Activated T-helper 2 cell treated with anti-CD3 and anti-CD28 coated beads, Interferon-gamma antibody, Interleukin-2, Interleukin-4, amounts not matched to agents 10 μg/mL and 5 μg/mL and 100 μg/mL, durations not matched to agents 14 hours and 24 hours and 36 hours (primary cell): ENCODE data around the gene POLR3A. TPM values are rescaled to one million over a fixed set of nuclear protein-coding genes. Genes with fewer than 3 reads are reported as not detected.
A peak's percentile ranks its signal among the peaks of the same experiment; 100 is the strongest.

Experiments used
- DNase-seq: peaks from one replicate; pipeline ENCODE4 v3.0.0; 2021; ENCODE audit warnings: low spot score
- H3K27ac Mint-ChIP-seq: one replicate; pipeline ENCODE4 v1.8.0; 2021; ENCODE audit warnings: mixed read lengths
- H3K27me3 Mint-ChIP-seq: one replicate; pipeline ENCODE4 v1.8.0; 2021; ENCODE audit warnings: low read depth, mixed read lengths
- H3K36me3 Mint-ChIP-seq: one replicate; pipeline ENCODE4 v1.8.0; 2021; ENCODE audit warnings: low read depth, mixed read lengths
- H3K4me1 Mint-ChIP-seq: one replicate; pipeline ENCODE4 v1.8.0; 2021; ENCODE audit warnings: low read depth, mixed read lengths
- H3K4me3 Mint-ChIP-seq: one replicate; pipeline ENCODE4 v1.8.0; 2021; ENCODE audit warnings: low read depth, mild to moderate bottlenecking, moderate library complexity, mixed read lengths
- H3K9me3 Mint-ChIP-seq: one replicate; pipeline ENCODE4 v1.8.0; 2021; ENCODE audit warnings: mixed read lengths
- intact Hi-C: fragments of 100-400 bp; cut with micrococcal nuclease; formaldehyde crosslinking; loops from one replicate; pipeline ENCODE4 v1.15.1; 2023
- total RNA-seq: library from RNA; stranded (reverse); gene quantifications from 2 replicates; pipeline ENCODE4 v1.2.3, GENCODE V29; 2022

Gene POLR3A
- total RNA-seq, 1 donor from 2014 or later: 23.5 TPM

DNA sequence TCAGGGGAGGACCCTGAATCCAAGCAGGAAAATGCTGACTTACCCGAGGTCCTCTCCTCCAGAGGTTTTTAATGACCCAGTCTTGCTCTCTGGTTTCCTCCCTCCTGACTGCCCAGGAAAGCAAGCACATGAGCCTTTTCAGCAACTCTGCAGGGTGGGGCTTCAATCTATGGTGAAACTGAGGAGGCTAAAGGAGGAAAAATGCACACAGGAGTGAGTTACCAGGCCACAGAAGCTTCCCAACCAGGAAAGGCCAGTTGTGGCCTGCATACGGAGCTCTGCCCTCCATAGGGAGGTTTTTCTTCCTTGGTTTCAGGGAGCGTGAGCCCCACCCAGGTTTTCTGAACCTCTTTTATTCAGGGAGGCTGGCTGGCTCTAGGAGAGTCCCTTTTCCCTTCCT lies 88.7 kb downstream of the POLR3A start:
- no peak for DNase-seq
- H3K4me3 Mint-ChIP-seq: no peak overlapping the region
- intact Hi-C loops: no loop called here
- no peak overlapping the region for H3K27ac Mint-ChIP-seq
- H3K36me3 Mint-ChIP-seq: no peaks in the 10 kb centered on the region
- no peaks in the 10 kb centered on the region for H3K4me1 Mint-ChIP-seq
- H3K27me3 Mint-ChIP-seq: peaks cover 2% of the 10 kb centered on the region
- no peaks in the 10 kb centered on the region for H3K9me3 Mint-ChIP-seq

DNA sequence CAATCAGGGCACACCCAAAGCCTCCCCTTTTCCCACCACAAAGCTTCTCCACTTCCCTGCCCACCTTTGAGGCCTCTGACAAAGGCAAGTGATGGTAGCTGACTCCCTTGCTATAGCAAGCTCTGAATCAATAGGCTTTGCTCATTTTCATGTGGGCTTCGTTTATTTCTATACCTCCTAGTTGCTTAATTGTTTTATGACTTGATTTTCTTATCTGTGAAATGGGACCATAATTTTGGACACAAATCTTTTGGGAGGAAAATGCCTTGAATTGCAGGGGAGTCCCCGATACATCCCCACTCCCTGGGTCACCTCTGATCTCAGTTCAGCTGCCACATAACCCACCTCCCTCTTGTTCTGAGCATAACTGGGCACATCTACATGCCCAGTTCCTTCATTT lies 89.1 kb downstream of the POLR3A start:
- Mint-ChIP-seq H3K36me3 (no peaks in the 10 kb centered on the region), H3K9me3 (no peaks in the 10 kb centered on the region), H3K4me1 (no peaks in the 10 kb centered on the region), H3K4me3 (no peak overlapping the region), H3K27me3 (peaks cover 2% of the 10 kb centered on the region), H3K27ac (no peak overlapping the region)
- intact Hi-C loops: no loop called here
- no peak for DNase-seq

DNA sequence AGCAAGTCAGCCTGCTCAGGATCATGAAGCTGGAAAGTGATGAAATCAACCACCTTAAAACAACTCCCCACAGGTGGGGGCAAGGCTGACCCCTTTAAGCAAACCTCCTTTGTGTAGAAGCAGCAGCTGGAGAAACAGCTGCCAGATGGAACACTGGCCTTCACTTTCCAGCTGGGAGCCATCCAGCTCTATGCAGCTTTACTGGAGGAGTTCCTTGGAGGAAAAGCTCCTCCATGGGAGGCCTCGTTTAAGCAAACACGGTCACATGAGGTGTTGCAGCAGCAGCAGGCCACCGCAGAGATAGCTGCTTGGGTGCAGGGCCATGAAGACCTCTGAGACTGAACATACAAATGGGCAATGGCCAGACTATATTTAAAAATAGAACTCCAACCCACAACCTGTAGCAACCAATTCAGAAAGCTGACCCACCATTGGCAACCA lies 89.7 kb downstream of the POLR3A start:
- no peak for DNase-seq
- Mint-ChIP-seq H3K27ac (no peak overlapping the region), H3K9me3 (no peaks in the 10 kb centered on the region), H3K27me3 (peaks cover 2% of the 10 kb centered on the region), H3K4me3 (no peak overlapping the region), H3K4me1 (no peaks in the 10 kb centered on the region), H3K36me3 (no peaks in the 10 kb centered on the region)
- intact Hi-C loops: no loop called here

DNA sequence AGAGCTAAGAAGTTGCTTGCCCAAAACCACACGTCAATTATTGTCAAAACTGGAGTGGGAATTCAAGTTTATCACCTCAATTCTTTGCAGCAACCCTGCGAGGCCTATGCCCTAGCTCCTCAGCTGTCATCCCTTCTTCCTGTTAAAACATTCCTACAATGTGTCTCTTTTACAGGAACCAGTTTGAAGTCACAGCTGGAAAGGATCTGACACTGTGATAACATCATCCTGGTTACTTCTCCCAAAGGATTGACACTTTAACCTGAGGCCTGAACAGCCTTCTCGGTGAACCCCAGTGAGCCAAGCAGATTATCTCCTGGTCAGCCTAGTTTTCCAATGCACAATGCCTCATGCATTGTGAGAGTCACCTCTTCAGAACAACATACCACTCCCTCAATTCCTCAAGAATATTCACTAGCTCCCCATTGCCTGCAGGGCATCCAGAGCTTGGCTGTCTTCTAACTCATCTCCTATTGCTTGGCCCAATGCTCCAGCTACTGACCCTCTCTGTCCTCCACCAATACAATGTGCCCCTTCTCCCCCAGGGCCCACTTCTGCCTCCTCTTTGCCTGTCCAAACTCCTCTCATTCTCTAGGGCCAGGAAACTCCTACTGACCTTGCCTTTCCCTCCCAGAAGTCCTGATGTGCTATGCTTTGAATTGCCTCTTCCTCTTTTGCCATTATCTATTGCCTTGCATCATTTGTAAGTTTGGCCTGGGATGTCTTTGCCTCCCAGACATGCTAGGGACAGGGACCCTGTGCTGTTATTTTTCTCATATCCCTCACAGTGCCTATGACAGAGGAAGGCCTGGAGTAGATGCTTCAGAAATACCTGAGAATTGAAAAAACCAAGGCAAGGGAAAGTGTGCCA lies 92.4 kb downstream of the POLR3A start:
- Mint-ChIP-seq H3K4me1 (no peaks in the 10 kb centered on the region), H3K36me3 (no peaks in the 10 kb centered on the region), H3K4me3 (no peak overlapping the region), H3K27ac (no peak overlapping the region), H3K27me3 (peaks cover 6% of the 10 kb centered on the region), H3K9me3 (no peaks in the 10 kb centered on the region)
- no peak for DNase-seq
- intact Hi-C loops: no loop called here

DNA sequence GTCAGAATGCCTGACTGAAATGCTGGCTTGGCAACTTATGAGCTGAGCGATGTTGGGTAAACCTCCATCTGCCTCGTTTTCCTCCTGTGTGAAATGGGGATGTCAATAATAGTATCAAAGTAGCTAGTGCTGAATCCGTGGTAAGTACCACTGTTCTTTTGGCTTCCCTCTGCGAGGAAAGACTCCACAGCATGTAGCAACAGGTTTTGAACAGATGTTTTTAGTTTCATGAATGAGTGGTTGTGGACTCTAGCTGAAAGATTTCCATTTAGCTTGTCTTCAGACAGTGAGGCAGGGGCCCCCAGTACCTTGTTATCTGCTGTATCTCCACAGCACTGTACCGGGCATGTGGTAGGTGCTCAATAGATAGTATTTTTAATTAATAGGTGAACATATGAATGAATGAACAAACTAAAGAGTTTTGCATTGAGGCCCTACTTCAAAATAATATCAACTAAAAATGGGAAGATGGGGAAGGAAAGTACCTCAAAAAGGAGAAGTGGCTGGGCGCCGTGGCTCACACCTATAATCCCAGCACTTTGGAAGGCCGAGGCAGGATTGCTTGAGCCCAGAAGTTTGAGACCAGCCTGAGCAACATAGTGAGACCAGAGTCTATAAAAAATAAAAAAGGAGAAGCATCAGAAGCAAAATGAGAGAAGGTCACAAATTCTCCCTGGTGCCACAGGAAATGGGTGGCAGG lies 97.1 kb downstream of the POLR3A start:
- Mint-ChIP-seq H3K27me3 (peaks cover 29% of the 10 kb centered on the region), H3K4me1 (peaks cover 6% of the 10 kb centered on the region), H3K9me3 (no peaks in the 10 kb centered on the region), H3K36me3 (no peaks in the 10 kb centered on the region), H3K27ac (no peak overlapping the region), H3K4me3 (no peak overlapping the region)
- DNase-seq: no peak
- intact Hi-C loops: no loop called here

DNA sequence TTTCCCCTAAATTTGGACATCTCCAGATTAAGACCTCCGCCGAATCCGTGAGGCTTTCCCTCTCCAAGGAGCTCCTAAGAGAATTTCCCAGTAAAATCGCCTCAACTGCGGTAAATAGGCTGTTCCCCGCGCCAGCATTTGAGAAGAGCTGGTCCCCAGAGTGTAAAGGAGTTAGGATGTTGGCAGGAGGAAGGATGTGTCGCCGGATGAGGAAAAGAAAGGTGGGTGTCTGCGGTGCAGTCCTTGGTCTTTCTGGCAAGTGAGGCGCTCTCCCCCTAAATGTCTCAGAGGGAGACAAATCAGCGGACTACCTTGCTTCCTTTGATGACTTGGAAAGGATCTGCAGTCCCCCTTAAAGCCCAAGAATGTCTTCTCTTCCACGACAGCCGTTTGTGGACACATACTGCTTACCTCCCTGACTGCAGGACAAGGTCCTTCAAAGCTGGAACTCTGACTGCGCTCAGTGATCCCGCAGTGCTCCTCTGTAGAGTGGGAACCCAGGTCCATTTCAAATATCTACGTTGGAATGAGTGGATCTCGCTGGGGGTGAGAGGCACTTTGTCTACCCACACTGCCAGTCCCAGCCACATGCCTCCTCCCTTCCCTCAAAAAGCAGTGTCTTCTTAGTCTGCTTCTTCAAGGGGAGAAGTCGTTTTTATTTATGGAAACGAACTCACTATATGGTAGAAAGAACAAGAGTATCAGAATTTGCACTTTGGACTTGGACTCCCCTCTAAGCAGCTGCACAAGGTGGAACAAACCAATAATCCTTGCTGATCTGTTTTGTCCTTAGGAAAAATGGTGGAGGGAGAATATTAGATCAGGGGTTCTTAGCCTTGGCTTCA lies 101.7 kb downstream of the POLR3A start:
- DNase-seq: no peak
- peaks cover 39% of the 10 kb centered on the region for H3K27me3 Mint-ChIP-seq
- H3K4me1 Mint-ChIP-seq: peaks cover 10% of the 10 kb centered on the region
- H3K27ac Mint-ChIP-seq: no peak overlapping the region
- no peaks in the 10 kb centered on the region for H3K9me3 Mint-ChIP-seq
- H3K36me3 Mint-ChIP-seq: no peaks in the 10 kb centered on the region
- intact Hi-C loops: loop anchor here (5.0 to 10.0 kb wide), 3 partner anchors 53 to 107 kb away; partner anchors contain the start of gene RPS24
- H3K4me3 Mint-ChIP-seq: peak overlapping the region; percentile 64

DNA sequence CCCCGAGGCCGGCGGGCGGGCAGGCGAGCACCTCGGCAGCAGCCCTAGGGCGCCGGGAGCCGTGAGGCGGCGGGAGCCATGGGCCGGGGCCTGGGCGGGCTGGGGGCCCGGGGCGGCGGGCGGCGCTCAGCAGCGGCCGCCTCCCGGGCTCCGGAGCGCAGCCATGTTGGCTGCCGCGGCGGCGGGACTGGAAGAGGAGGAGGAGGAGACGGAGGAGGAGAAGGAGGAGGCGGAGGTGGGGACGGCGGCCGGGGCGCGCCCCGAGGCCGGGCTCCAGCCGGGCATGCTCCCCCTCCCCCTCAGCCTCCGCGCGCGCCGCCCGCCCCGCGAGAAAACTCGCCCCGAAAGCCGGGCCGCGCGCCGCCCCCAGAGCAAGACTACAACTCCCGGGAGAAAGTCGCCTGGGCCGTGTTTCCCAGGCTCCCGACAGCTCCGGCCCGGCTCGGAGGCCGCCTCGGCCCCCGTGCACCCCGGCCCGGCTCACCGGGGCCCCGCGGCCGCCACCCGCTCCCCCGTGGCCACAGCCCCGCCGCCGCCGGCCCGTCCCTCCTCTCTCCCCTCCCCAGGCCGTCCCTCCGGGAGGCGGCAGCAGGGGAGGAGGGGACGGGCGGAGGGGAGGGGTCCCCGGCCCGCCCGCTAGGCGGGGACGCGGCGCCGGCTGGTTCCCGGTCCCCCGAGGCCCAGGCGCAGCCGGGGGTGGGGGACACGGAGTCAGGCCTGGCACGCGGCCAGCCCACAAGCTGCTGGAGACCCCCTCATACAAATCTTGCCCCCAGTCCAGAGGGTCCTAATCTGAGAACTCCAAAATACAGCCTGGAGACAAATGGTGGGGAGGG lies 102.5 kb downstream of the POLR3A start, which contains the start of gene DLG5:
Gene DLG5 (minus strand): TSS at position 190 of the 836 bp plus-strand sequence. CDS start 235 bp downstream, outside the sequence.
- Mint-ChIP-seq H3K27me3 (peaks cover 39% of the 10 kb centered on the region), H3K9me3 (no peaks in the 10 kb centered on the region), H3K36me3 (no peaks in the 10 kb centered on the region), H3K4me3 (peak within 1 kb of the TSS; percentile 73), H3K4me1 (peaks cover 10% of the 10 kb centered on the region), H3K27ac (no peak within 1 kb of the TSS)
- intact Hi-C loops: loop anchor here (5.0 to 10.0 kb wide), 3 partner anchors 52 to 108 kb away; partner anchors contain the start of gene RPS24
- peak; percentile 25 for DNase-seq

DNA sequence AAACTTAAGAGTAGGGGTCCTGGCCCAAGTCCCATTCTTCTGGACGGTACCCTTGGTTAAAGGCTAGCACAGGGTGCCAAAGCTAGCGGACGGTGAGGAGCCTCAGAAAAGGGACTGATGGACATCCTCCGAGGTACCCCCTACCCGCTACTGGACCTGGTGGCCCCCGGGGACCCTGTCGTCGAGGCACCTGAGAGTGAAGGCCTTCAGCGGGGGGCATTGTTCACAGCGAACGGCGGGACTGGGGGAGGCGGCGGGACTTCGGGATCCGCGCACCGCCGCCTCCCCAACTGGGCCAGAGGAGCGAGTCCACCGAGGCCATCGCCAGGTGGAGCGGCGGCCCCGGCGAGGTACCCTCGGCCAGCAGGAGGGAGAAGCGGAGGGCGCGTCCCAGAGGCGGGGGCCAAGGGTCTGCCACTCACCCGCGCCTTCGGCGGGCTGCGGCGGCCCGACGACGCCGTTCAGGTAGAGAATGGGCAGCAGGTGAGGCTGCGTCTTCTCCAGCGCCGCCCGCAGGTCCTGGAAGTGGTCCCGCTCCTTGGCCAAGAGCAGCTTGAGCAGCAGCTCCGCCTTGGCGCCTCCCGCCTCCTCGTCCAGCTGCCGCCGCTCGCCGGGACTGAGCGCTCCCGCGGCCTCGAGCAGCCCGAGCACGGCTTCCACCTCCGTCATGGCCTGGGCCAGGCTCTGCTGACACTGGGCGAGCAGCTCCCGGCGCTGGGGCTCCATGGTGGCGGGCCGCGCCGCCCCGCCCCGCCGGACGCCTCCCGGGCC lies 103.3 kb downstream of the POLR3A start:
- H3K27ac Mint-ChIP-seq: no peak overlapping the region
- H3K9me3 Mint-ChIP-seq: no peaks in the 10 kb centered on the region
- intact Hi-C loops: loop anchor here (5.0 to 10.0 kb wide), 3 partner anchors 51 to 109 kb away; partner anchors contain the start of gene RPS24
- H3K27me3 Mint-ChIP-seq: peaks cover 35% of the 10 kb centered on the region
- no peaks in the 10 kb centered on the region for H3K36me3 Mint-ChIP-seq
- H3K4me3 Mint-ChIP-seq: peak overlapping the region; percentile 73
- peaks cover 10% of the 10 kb centered on the region for H3K4me1 Mint-ChIP-seq
- DNase-seq: no peak

DNA sequence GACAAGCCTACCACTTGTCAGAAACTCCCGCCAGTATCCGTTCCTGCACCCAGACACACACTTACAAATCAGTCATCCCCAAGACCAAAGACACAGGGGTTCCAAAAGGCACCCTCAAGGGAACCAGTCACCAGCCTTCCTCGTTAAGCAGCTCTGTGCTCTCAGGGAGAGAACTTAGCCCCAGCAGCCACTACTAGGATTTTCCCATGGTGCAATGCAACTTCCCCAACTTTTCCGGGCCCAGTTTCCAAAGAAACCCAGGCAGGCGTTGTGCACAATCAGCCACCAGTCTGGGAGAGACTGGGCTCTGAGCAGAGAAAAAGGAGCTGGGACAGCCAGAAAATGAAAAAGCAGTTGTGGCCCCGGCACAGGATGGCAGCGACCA lies 103.9 kb downstream of the POLR3A start:
- Mint-ChIP-seq H3K27me3 (peaks cover 35% of the 10 kb centered on the region), H3K4me3 (peak overlapping the region; percentile 73), H3K27ac (no peak overlapping the region), H3K4me1 (peaks cover 13% of the 10 kb centered on the region), H3K9me3 (no peaks in the 10 kb centered on the region), H3K36me3 (no peaks in the 10 kb centered on the region)
- intact Hi-C loops: loop anchor here (5.0 to 10.0 kb wide), 3 partner anchors 51 to 109 kb away; partner anchors contain the start of gene RPS24
- DNase-seq: no peak

DNA sequence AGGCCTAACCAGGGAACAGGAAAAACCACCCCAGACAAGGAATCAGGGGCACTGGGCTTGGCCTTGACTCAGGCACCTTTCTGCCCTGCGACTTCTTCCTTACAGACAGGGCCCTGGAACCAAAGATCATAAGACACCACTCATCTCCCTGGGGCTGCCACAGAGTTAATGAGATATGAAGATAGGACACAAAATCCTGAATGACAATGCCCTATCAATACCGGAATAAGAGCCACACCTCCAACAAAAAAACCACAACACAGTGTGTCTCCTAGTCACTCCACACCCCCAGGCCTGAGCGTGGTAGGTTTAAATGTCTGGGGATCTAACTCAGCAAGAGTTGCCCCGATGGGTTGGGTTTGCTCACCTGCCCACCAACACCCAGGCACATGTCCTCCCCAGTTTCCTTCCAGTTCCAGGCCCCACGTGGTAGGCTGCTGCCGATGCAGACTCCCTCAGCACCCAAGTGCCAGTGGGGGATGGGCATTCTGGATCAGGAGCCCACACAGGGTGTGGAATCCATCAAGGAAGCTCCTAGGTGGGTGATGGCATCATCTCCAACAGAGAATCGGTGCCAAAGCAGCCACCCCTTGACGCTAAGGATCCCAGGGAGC lies 106.6 kb downstream of the POLR3A start:
- no peaks in the 10 kb centered on the region for H3K9me3 Mint-ChIP-seq
- H3K27ac Mint-ChIP-seq: no peak overlapping the region
- no peak overlapping the region for H3K4me3 Mint-ChIP-seq
- no peaks in the 10 kb centered on the region for H3K36me3 Mint-ChIP-seq
- peaks cover 18% of the 10 kb centered on the region for H3K27me3 Mint-ChIP-seq
- H3K4me1 Mint-ChIP-seq: peaks cover 12% of the 10 kb centered on the region
- no peak for DNase-seq
- intact Hi-C loops: loop anchor here (10.0 kb wide), 2 partner anchors 48 to 112 kb away; partner anchors contain the start of gene RPS24

DNA sequence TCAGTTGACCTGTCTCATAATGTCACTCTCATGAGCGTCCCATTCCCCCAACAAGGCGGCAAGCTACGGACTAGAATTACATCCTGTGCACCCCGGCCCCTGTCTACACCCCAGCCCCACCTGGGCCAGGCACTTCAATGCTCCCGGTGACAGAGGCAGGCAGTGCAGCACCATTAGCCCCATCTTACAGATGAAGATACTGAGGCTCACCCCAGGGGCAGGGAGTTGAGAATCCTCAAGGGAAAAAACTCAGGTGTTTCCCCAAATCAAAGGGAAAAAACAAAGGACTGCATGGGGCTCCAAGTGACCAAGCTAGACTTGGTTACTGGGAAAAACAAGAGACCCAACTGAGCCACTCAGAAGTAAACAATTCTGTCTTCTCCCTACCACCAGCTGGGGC lies 107.3 kb downstream of the POLR3A start:
- H3K27ac Mint-ChIP-seq: no peak overlapping the region
- intact Hi-C loops: loop anchor here (10.0 kb wide), 2 partner anchors 47 to 113 kb away; partner anchors contain the start of gene RPS24
- H3K36me3 Mint-ChIP-seq: no peaks in the 10 kb centered on the region
- no peak for DNase-seq
- no peaks in the 10 kb centered on the region for H3K9me3 Mint-ChIP-seq
- H3K4me1 Mint-ChIP-seq: peaks cover 7% of the 10 kb centered on the region
- no peak overlapping the region for H3K4me3 Mint-ChIP-seq
- peaks cover 13% of the 10 kb centered on the region for H3K27me3 Mint-ChIP-seq
